B cell (primary cell): ENCODE results near the gene SDK1.

Experiments
- CTCF ChIP-seq: fragments of 200-600 bp; IDR thresholded peaks from one replicate; pipeline ENCODE4 v1.8.0; 2022; ENCODE audit warnings: antibody characterized with exemption, mild to moderate bottlenecking
- EZH2 ChIP-seq: IDR thresholded peaks from 2 replicates; pipeline ENCODE4 v1.6.1; 2012; ENCODE audit warnings: borderline replicate concordance, low read depth, mild to moderate bottlenecking, moderate library complexity, low read length; ENCODE audit not compliant: insufficient read depth, poor library complexity, severe bottlenecking

- no peak for TF ChIP-seq CTCF
- TF ChIP-seq EZH2 = no peak
These were observed 154.9 kb downstream of the SDK1 start for GRCh38 chr7:3455806-3456595.
